HTERT RPE-1 (cell line): Measurements from ENCODE around the gene LAYN.

Source experiments
- in situ Hi-C: fragments of 300-500 bp; cut with MboI; formaldehyde crosslinking; loops from 4 replicates; pipeline ENCODE4 v1.14.3; 2020; ENCODE audit warnings: low sequenced_read_pairs

Gene LAYN

DNA sequence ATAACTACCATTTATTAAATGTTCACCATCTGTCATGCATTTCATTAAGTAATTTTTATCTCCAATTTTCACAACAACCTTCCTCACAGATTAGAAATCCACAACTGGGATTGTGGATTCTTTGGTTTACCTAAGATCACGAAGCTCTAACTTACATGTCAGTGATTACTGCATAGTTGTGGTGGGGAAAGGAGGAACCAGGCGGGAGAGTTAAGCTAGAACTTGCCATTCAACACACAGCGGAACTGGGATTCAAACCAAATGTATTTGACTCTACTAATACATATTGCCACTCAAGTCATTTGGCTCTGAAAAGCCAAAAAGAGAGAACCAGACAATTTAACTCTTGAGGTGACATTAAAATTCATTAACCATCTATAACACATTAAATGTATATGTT lies 10.4 kb upstream of the LAYN start:
- in situ Hi-C loops, result no loop called here

DNA sequence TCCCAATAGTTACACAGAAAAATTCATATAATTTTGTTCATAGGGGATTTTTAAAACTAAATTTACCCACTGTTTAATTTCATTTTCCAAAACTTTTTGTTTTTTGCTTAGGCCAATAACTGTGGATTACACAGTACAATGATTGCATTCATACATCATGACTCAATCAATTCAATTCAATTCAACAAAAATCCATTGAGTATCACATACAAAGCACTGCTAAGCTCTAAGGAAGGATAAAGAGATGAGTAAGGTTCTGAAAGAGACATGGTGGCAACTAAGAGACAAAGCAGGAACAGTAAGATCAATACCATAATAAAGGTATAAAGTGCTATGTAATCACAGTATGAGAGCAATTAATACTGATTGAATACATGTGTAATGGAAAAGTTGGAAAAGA lies 9.4 kb upstream of the LAYN start:
- in situ Hi-C loops, result no loop called here

DNA sequence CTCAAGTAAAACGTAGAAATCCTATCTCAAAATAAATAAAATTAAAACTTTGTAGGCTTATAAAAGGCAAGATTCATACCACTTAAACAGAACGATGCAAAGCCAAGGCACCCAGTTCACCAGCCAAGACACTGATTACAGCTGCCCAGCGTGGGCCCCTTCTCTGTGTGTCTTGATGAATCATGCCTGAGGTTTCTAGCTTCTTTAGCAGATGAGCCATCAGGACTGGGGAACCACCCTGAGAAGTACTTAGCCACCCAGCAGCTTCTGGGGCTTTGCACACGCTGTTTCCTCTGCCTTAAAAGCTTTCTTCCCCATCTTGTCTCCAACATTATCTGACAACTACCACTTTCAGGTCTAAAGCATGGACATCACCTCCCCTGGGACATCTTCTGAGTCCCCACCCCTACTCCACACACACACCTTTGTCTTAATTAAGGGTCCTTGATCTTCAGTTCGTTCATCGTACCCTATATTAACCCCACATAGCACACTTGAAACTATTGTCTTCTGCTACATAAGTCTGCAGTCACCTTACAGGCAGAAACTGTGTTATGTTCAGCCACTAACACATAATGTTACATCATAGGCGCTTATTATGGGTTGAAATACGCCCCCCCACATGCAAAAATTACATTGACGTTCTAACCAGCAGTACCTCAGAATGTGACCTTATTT lies 8.7 kb upstream of the LAYN start:
- in situ Hi-C loops, result no loop called here

GRCh38 chr11:111532365-111532709 lies 8.2 kb upstream of the LAYN start:
- in situ Hi-C loops, result no loop called here

DNA sequence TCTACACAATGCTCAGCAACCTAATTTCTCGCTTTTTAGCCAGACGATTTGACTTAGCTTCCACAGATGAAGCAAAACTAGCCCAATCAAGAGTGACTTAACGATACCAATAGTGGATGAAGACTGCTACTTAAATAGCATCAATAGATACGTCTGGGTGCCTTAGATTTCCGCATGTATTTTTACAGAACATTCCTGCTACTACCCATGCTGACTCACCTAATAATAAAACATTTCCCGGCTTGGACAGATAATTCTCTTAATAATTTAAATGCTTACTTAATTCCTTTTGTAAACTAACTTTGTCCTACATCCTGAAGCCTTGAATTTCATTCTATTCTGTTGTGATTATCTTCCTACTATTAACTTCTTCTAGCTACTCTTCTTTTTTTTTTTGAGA lies 5.2 kb upstream of the LAYN start:
- in situ Hi-C loops, result no loop called here

DNA sequence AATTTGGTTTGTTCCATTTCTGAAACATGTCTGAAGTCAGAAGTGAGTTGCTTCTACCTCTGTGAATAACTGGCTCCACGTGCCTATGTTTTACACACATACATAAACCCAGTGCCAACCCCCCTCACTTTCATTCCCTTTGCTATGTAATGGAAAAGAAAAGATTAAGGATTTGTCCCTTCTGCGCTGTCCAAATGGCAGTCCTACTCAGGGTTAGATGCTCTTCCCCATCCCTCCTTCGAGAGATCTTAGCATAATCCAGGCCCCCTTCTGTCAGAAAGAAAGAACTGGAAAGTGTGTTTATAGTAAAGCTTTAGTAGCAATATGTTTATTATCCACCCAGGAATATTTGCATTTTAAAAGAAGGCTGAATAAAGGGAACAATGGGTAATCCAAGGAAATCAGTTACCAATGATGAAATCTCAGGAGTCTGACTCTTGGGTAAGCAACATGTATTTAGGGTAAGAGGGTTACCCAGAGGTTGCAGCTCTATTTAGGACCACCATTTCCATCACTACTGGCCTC lies 3.1 kb upstream of the LAYN start:
- in situ Hi-C loops, result no loop called here

GRCh38 chr11:111538407-111539114 lies 2.0 kb upstream of the LAYN start:
- in situ Hi-C loops, result no loop called here

DNA sequence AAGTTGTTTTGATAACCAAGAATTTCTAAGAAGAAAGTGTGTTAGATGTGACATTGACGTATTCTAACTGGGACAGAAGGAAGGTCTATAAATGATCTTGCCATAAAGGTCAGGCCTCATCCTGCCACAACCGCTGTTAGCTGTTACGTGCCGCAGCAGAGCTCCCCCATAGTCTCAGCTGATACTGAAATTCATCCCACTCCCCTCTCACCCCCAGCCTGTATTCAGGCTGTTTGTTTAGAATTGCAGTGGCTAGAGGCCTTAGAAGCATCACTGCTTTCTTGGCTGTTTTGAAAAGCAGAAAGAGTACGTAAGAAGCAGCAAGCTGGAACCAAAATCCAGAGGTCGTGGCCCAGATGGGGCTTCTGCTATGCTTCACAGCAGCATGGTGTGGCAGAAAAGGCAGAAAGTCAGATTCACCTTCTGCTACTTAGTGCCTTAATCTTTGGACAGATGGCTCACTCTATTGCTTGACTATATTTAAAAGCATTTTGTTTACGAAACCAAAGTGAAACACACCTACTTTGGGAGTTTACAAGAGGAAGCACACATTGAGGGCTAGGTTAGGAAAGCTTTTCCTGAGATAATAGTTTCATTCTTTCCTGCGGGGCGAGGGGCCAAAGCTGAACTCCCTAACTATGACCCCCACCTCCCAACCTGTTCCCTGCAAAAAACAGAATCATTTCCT lies 950 bp upstream of the LAYN start:
- in situ Hi-C loops, result no loop called here

- in situ Hi-C loops, result no loop called here
These were observed 375 bp downstream of the LAYN start for GRCh38 chr11:111540937-111541253.

DNA sequence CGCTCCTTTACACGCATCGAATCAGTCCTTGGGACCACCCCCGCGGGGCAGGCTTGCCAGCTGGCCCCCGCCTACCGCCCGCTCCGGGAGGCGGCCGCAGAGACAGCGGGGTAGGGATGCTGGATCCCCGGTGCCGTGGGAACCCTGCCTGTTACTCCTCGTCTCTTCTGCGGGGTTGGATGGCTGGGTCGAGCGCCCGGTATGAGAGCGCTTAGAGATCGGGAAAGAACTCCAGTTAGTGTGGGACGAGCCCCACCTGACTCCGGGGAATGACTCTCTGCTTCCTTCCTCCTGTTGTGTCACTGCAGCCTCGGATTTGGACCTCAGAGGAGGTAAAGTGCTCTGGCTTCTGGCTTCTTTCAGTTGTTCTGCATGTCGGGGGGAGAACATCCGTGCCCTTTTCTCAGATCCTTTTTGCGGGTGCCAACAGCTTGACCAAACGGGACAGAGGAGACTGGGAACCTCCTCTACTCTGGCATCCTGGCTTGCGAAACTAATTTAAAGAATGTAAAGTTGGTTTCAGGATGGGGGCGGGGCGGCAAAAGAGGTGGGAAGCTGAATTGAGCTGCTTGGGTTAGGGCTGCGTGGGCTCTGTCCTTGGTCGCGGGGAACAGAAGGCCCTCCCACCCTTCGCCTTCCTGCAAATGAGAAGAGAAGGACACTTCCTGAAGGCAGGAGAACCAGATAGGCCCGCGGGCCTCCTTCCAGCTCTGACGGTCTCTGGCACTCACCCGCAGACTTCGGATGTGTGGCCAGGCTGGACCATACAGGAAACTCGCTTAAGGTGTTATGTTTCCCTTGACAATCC lies 938 bp downstream of the LAYN start:
- in situ Hi-C loops, result no loop called here

DNA sequence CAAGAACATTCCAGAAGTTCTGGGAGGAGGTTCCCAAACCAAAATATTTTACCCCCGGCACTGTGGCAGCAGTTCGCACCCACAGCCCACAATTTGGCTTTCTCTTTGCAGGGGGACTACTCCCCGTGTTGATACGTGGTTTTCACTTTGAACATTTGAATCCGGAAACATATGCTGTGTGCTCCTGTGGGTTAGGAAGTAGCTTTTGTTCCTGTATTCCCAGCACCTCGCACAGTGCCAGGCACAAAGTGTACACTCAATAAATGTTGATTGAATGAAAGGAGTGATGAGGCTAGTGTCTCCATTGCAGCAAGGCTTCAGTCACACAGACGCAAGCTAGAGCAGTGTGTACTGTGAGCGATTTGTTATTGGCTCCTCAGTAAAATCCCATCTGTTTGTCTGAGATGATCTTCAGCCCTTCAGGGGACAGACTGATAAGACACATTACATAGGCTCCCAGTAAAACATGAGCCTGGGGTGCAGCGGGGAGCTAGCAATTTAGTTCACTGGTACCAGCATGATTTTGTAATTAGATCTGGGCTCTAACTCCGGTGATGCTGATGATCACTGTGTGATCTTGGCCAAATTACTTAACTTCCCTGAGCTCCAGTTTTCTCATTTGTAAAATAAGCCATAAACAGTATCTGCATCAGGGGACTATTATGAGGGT lies 2.2 kb downstream of the LAYN start:
- in situ Hi-C loops, result no loop called here

- in situ Hi-C loops, result no loop called here
These were observed 8.0 kb downstream of the LAYN start for GRCh38 chr11:111548525-111548924.

- in situ Hi-C loops, result no loop called here
These were observed 8.8 kb downstream of the LAYN start for GRCh38 chr11:111549196-111549868.

DNA sequence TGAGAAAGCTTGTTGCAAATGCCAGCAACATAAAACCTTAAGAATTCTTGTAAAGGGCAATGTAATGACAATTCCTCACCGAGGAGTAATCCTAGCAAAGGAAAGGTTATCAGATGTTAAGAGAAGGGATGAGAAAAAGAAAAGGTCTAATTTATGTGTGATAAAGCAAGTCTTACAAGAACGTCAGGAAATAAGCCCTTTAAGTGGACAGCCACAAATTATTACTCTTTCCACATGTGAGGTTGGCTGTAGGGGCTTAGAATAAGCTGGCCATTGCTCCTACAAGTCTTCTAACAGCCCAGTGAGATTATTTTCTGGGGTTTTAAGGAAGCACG lies 9.3 kb downstream of the LAYN start:
- in situ Hi-C loops, result no loop called here

DNA sequence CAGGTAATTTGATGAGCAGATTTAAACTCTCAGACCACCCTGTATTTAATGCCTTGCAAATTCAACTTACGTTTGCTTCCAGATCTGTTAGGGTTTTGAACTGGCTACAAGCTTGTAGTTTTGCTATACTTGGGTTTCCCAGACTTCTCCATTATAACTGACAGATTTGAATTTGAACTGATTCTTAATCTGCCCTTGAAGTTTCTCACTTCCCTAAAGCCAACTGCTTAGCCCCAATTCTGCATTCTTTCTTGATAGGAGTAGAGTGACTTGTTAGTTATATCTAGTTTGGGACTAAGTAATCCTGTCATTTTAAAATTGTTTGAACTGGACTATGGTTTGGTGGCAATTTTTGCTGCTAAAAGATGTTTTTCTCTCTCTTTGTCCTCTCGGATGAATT lies 9.7 kb downstream of the LAYN start:
- in situ Hi-C loops, result no loop called here

DNA sequence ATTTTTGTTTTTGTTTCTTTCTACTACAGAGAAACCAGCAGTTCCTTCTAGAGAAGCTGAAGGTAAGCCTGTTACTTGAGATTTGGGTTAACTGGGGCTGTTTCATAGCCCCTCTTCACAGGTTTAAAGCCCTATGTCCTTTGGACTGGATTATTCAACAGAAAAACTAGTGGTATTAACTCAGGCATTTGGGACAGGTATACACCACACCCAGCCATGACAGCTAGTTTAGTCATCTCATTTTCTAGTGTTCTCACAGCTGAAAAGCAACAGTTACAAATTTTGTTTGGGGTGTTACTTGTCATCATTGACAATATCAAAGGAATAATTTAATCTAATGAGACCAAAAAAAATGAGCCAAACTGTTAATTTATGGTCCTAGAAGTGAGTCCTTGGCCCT lies 14.0 kb downstream of the LAYN start:
- in situ Hi-C loops, result no loop called here

- in situ Hi-C loops, result no loop called here
These were observed 14.7 kb downstream of the LAYN start for GRCh38 chr11:111555255-111555654.

DNA sequence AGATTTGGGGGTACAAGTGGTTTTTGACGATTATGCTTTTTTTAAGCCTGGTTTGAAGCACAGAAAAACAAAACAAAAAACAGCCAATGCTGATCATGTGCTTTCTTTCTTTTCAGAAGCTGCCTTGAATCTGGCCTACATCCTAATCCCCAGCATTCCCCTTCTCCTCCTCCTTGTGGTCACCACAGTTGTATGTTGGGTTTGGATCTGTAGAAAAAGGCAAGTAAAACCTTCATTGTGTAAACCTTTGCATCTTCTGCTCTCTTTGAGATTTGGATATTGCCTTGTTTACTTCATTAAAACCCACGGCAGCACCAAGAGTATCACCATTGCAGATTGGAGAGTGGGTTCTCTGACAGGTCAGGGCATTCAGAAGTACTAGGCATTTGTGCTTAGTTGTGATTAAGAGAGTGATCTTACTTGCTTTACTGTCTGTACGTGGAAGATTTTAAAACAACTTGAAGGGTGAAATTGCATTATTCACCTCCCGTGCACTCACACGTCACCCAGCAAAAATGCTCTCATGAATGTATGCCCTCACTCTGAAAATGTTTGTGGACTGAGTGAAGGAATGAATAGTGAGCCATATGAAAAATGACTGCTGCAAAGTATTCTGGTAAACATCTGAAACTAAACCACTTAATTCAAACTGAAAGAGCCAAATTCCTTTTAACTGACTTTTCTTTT lies 17.0 kb downstream of the LAYN start:
- in situ Hi-C loops, result no loop called here

DNA sequence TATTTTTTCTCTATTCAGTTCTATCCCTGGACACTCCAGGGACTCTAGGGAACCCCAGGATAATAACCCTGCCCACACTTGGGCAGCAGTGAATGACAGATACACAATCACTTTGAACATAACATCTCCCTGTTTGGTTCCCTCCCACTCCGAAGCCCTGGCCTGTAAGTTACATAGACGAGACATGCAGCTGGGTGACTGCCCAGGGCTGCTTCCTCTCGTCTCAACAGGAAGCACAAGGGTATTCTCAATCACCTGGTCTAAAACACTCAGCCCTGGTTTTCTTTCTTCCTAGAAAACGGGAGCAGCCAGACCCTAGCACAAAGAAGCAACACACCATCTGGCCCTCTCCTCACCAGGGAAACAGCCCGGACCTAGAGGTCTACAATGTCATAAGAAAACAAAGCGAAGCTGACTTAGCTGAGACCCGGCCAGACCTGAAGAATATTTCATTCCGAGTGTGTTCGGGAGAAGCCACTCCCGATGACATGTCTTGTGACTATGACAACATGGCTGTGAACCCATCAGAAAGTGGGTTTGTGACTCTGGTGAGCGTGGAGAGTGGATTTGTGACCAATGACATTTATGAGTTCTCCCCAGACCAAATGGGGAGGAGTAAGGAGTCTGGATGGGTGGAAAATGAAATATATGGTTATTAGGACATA lies 19.4 kb downstream of the LAYN start:
- in situ Hi-C loops, result no loop called here
